Muscle layer of duodenum (tissue), 2 donors: ENCODE measurements around the gene CDH13.

Experiments
- H3K27ac ChIP-seq: one replicate; pipeline ENCODE4 v1.7.0; 2013; ENCODE audit warnings: mild to moderate bottlenecking, low read length
- H3K27me3 ChIP-seq: one replicate; pipeline ENCODE4 v1.7.0; 2013; ENCODE audit warnings: low read depth, mild to moderate bottlenecking, control low read depth, low read length
- H3K36me3 ChIP-seq, 2 donors: one replicate each; pipeline ENCODE4 v1.7.0; 2013; ENCODE audit warnings: low read length in 2 of 2, control low read depth in 1 of 2, mild to moderate bottlenecking in 1 of 2; ENCODE audit not compliant: insufficient read depth in 2 of 2, control insufficient read depth in 1 of 2
- H3K4me1 ChIP-seq, 2 donors: one replicate each; pipeline ENCODE4 v1.7.0; 2013; ENCODE audit warnings: low read length in 2 of 2, mild to moderate bottlenecking in 2 of 2, control low read depth in 1 of 2, moderate library complexity in 1 of 2; ENCODE audit not compliant: insufficient read depth in 2 of 2, control insufficient read depth in 1 of 2
- H3K4me3 ChIP-seq, 2 donors: one replicate each; pipeline ENCODE4 v1.7.0; 2013; ENCODE audit warnings: low read length in 2 of 2, low read depth in 1 of 2, mild to moderate bottlenecking in 1 of 2
- H3K9me3 ChIP-seq, 2 donors: one replicate each; pipeline ENCODE4 v1.7.0; 2013; ENCODE audit warnings: low read length in 2 of 2, control low read depth in 1 of 2, mild to moderate bottlenecking in 1 of 2; ENCODE audit not compliant: control insufficient read depth in 1 of 2
- donor health status: healthy.

Gene CDH13

DNA sequence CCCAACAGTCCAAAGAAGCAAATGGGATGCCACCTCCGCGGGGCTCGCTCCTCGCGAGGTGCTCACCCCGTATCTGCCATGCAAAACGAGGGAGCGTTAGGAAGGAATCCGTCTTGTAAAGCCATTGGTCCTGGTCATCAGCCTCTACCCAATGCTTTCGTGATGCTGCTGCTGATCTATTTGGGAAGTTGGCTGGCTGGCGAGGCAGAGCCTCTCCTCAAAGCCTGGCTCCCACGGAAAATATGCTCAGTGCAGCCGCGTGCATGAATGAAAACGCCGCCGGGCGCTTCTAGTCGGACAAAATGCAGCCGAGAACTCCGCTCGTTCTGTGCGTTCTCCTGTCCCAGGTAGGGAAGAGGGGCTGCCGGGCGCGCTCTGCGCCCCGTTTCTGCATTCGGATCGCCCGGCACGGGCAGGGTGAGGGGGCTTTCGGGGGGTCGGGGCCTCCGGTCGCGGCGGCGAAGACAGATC lies at the start of gene CDH13:
Gene CDH13, plus strand, starts transcription at position 179 of the 471 bp plus-strand sequence.
- no peak within 1 kb of the TSS for H3K27ac ChIP-seq
- no peaks in the 10 kb centered on the region for H3K9me3 ChIP-seq
- H3K27me3 ChIP-seq = peaks cover 27% of the 10 kb centered on the region
- H3K36me3 ChIP-seq = no peaks in the 10 kb centered on the region
- H3K4me1 ChIP-seq = peaks cover 0 to 21% of the 10 kb centered on the region in 2 donors
- peak within 1 kb of the TSS; percentile 23 to 65 for H3K4me3 ChIP-seq

DNA sequence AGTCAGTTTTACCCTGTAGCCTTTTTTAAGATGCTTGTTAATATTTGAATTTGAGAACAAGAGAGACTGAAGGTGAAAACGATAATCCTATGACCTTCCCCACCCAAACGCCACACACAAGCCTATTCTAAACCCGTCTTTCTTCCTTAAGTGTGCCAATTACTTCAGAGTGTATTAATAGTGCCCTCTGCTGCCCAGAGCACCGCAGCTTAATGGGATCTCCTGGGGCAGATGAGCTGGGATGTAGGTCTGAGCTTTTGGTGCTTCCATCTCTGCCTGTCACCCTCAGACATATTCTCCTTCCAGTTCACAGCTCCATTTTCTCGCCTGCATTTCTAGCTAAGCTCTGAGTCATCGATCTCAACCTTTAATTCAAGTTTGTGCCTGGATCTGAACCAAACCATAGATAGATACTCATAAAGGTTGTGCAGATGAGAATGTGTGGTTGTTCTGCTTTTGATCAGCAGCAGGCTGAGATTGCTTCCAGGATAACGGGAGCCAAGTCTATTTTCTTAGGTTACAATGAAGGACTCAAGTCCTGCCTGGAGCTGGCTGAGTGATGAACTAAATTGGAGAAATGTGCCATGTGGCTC lies 46.4 kb upstream of the CDH13 start:
- H3K9me3 ChIP-seq = no peaks in the 10 kb centered on the region
- no peaks in the 10 kb centered on the region for H3K4me1 ChIP-seq
- no peaks in the 10 kb centered on the region for H3K27me3 ChIP-seq
- no peaks in the 10 kb centered on the region for H3K36me3 ChIP-seq
- no peak overlapping the region for H3K27ac ChIP-seq
- no peak overlapping the region for H3K4me3 ChIP-seq

DNA sequence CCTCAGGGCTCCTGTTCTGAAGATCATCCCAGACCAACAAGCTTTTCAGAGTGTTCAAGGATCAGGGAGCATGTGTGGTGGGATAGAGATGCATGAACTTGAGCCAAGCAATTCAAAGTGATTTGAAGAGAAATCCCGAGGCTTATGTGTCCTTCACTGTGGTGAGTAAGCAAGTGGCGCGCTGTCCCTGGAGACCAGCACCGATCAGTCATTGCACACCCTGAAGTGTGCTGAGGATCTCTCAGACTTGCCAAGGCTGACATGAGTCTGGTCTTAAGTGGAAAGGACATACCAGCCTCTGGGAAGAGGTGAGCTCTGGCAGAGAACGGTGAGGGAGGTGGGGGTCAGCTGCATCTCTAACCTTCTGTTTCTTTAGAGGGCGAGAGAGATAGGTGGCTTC lies 43.8 kb upstream of the CDH13 start:
- H3K27ac ChIP-seq = no peak overlapping the region
- no peaks in the 10 kb centered on the region for H3K9me3 ChIP-seq
- H3K4me3 ChIP-seq = no peak overlapping the region
- H3K4me1 ChIP-seq = no peaks in the 10 kb centered on the region
- H3K27me3 ChIP-seq = no peaks in the 10 kb centered on the region
- H3K36me3 ChIP-seq = no peaks in the 10 kb centered on the region

GRCh38 chr16:82583422-82583821 lies 43.3 kb upstream of the CDH13 start:
- no peaks in the 10 kb centered on the region for H3K27me3 ChIP-seq
- no peak overlapping the region for H3K4me3 ChIP-seq
- H3K27ac ChIP-seq = no peak overlapping the region
- H3K4me1 ChIP-seq = no peaks in the 10 kb centered on the region
- H3K9me3 ChIP-seq = no peaks in the 10 kb centered on the region
- H3K36me3 ChIP-seq = no peaks in the 10 kb centered on the region

DNA sequence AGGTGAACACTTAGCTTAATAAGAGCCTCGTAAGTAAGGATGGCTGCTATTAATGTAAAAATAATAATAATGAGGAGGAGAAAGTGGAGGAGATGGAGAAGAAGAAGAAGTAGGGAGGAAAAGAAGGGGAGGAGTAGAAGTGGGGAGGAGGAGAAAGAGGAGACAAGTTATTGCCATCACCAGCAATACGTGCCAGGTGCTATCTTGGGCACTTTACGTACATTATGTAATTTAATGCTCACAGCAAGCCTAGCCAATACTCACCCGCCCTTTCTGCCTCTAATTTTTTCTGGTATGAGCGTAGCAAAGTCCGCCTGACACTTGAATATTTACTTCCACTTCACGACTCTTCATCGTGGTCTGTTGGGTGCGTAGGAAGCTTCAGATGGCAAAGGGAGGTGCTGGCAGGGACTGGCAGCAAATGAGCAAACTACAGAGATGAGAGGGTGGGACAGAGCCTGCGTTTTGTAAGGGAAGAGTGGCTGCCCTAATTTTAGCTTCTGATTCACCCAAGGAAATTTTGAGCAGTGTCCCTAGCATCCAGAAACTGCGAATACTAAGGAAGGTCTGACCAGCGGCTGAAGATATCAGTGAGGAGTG lies 42.1 kb upstream of the CDH13 start:
- H3K9me3 ChIP-seq = no peaks in the 10 kb centered on the region
- H3K27me3 ChIP-seq = no peaks in the 10 kb centered on the region
- no peak overlapping the region for H3K4me3 ChIP-seq
- H3K36me3 ChIP-seq = no peaks in the 10 kb centered on the region
- H3K27ac ChIP-seq = no peak overlapping the region
- no peaks in the 10 kb centered on the region for H3K4me1 ChIP-seq

DNA sequence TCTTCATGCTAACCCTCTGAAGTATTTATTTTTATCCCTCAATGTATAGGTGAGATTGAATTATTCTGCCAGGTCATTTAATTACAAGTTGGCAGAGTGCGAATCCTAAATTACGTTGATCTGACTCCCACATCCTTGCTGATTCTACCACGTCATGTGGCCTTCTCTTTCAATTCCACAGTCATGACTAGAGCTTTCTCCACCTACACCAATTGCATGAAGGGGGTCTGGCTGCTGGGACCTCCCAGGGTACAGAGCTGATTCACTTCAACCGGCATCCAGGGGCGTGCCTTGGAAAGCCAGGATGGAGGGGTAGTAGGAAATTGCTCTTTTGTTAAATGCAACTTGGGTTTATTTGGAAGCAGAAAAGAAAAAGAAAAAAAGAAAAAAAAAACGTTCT lies 41.1 kb upstream of the CDH13 start:
- Histone ChIP-seq H3K27ac (no peak overlapping the region), H3K4me3 (no peak overlapping the region), H3K9me3 (no peaks in the 10 kb centered on the region), H3K4me1 (no peaks in the 10 kb centered on the region), H3K27me3 (no peaks in the 10 kb centered on the region), H3K36me3 (no peaks in the 10 kb centered on the region)

GRCh38 chr16:82586130-82586529 lies 40.6 kb upstream of the CDH13 start:
- H3K9me3 ChIP-seq = no peaks in the 10 kb centered on the region
- H3K27me3 ChIP-seq = no peaks in the 10 kb centered on the region
- H3K4me1 ChIP-seq = no peaks in the 10 kb centered on the region
- H3K27ac ChIP-seq = no peak overlapping the region
- no peaks in the 10 kb centered on the region for H3K36me3 ChIP-seq
- H3K4me3 ChIP-seq = no peak overlapping the region

DNA sequence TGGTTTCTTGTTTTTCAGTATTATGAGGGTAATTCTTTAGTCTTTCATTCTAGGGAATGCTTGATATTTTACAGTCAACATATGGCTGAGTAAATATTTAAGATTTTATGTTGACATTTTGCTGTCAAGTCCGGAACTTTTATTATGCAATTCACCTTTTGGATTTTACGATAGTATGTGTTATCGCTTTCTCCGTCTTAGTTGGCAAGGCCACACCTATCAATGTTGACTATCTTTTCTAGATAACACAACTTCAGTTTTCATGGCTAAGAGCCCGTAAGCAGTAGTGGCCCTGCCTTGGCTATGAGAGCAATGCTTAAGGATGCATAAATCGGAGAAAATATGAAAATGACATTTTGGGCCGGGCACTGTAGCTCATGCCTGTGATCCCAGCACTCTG lies 39.5 kb upstream of the CDH13 start:
- Histone ChIP-seq H3K27ac (no peak overlapping the region), H3K9me3 (no peaks in the 10 kb centered on the region), H3K36me3 (no peaks in the 10 kb centered on the region), H3K4me3 (no peak overlapping the region), H3K4me1 (no peaks in the 10 kb centered on the region), H3K27me3 (no peaks in the 10 kb centered on the region)

DNA sequence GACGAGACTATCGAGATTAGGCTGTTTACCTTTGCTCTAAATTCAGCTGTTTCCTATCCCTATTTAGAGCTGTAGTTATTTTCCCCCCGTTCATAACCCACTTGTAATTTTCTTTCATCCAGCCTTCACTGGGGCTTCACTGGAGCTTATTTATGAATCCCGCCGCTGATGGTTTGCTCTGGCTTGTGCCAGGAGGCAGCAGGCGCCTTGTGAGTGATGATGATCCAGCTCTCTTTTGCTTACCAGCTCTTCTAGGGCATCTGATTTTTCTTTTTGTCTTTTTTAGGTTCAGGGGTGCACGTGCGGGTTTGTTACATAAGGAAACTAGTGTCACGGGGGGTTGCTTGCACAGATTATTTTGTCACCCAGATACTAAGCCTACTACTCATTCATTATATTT lies 37.4 kb upstream of the CDH13 start:
- no peaks in the 10 kb centered on the region for H3K9me3 ChIP-seq
- no peaks in the 10 kb centered on the region for H3K4me1 ChIP-seq
- H3K36me3 ChIP-seq = no peaks in the 10 kb centered on the region

DNA sequence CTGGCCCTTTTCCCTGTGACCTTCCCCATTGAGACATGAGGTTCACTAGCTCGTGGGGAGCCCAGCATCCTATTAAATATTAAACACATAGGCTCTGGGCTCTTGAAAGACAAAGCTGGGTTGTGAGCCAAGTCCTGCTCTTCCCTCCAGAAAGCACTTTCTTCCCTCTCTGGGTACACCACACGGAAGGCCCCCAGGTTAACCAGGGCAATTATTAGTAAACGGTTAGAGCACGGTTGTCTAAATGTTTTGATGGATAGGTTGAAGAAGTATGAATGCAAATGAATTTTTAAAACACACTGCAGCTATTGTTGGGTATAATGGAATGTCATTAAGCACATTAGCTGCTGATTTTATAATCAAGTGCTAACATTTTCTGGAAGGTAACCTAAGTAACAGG lies 32.7 kb upstream of the CDH13 start:
- H3K4me1 ChIP-seq = no peaks in the 10 kb centered on the region
- no peaks in the 10 kb centered on the region for H3K27me3 ChIP-seq
- H3K9me3 ChIP-seq = no peaks in the 10 kb centered on the region
- no peak overlapping the region for H3K27ac ChIP-seq
- H3K36me3 ChIP-seq = no peaks in the 10 kb centered on the region
- no peak overlapping the region for H3K4me3 ChIP-seq

More for the DNA sequence above, 37.4 kb upstream of the CDH13 start:
- Histone ChIP-seq H3K27me3 (no peaks in the 10 kb centered on the region), H3K4me3 (no peak overlapping the region), H3K27ac (no peak overlapping the region)

DNA sequence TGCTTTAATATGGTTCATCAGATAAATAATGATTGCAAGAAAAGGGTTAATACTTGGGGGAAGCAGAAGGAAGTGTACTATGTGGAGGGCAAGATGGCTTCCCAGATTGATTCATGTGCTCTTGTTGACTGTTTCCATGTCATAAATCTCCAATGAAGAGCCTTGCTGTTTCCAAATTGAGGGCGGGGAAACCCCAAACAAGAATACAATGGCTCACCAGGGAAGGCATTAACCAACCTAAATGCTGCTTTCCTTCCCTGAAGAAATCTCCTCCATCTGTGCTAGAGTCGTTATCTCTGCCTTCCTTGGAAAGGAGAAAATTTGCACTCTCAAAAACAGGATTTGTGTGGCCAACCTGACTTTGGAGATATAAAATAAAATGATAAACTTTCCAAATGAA lies 28.0 kb upstream of the CDH13 start:
- Histone ChIP-seq H3K4me3 (no peak overlapping the region), H3K9me3 (no peaks in the 10 kb centered on the region), H3K27me3 (no peaks in the 10 kb centered on the region), H3K36me3 (no peaks in the 10 kb centered on the region), H3K27ac (no peak overlapping the region), H3K4me1 (no peaks in the 10 kb centered on the region)
